NCI-H748 treated with DMSO at 0.1 percent for 48 hours (cell line): ENCODE results near the gene MCAM.

Source experiments
- DNase-seq: peaks from one replicate; lab custom pipeline; 2025; lab: John Stamatoyannopoulos, UW

The MCAM gene, protein sequence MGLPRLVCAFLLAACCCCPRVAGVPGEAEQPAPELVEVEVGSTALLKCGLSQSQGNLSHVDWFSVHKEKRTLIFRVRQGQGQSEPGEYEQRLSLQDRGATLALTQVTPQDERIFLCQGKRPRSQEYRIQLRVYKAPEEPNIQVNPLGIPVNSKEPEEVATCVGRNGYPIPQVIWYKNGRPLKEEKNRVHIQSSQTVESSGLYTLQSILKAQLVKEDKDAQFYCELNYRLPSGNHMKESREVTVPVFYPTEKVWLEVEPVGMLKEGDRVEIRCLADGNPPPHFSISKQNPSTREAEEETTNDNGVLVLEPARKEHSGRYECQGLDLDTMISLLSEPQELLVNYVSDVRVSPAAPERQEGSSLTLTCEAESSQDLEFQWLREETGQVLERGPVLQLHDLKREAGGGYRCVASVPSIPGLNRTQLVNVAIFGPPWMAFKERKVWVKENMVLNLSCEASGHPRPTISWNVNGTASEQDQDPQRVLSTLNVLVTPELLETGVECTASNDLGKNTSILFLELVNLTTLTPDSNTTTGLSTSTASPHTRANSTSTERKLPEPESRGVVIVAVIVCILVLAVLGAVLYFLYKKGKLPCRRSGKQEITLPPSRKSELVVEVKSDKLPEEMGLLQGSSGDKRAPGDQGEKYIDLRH

GRCh38 chr11:119316729-119317591 is at the start of gene MCAM:
Gene MCAM, minus strand, starts transcription at chr11:119317130. Its CDS starts 29 bp downstream, at chr11:119317101.
- no peak for DNase-seq

- no peak for DNase-seq
Observed at GRCh38 chr11:119365071-119365591, 48.2 kb upstream of the MCAM start.

DNA sequence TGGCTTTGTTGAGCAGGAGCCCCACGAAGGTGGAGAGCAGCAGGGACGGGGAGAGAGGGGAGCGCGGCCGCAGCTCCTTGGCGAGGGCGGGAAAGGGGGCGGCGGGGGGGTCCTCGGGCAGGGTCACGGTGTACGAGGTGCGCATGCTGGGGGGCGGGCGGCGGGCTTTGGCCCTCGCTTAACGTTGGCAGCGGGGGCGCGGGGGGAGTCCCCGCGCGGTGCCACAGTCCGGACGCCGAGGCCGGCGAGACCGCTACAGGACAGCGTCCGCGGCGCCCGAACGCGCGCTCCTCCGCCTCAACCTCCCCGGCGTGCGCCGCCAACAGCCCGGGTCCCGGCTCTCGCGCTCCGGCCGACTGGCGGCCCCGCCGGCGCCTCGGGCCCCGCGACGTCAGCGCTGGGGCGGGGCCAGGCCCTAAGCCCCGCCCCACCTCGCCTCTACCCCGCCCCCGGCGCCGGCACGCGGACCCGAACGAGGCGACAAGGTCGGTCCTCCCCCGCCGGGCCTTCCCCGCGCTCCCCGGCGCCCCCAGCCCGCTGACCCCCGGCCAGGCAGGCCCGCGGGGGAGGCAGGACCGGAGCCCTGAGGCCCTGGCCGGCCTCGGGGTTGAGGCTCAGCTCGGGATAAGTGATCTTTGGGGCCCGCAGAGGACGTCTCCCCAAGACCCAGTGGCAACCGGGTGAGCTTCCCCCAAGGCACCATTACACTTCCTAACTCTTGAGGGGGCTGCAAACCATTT is 47.1 kb upstream of the MCAM start:
- DNase-seq = no peak

- DNase-seq = no peak
Observed at GRCh38 chr11:119363081-119363850, 46.3 kb upstream of the MCAM start.

DNA sequence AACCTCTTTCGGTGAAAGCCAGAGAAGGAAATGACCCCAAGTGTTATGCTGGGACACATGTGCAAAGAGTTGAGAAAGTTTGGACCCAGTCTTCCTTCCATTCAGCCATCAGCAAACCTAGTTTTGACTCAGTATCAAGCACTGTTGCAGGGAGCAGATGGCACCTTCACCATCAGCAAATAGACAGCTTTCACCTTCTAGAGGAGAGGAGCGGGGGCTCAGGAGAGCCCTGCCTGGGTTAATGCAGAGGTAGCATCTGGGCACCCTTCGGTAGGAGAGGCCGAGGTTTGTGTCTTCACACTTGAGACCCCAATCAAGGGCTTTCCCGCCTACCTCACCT is 45.8 kb upstream of the MCAM start:
- DNase-seq = no peak

DNA sequence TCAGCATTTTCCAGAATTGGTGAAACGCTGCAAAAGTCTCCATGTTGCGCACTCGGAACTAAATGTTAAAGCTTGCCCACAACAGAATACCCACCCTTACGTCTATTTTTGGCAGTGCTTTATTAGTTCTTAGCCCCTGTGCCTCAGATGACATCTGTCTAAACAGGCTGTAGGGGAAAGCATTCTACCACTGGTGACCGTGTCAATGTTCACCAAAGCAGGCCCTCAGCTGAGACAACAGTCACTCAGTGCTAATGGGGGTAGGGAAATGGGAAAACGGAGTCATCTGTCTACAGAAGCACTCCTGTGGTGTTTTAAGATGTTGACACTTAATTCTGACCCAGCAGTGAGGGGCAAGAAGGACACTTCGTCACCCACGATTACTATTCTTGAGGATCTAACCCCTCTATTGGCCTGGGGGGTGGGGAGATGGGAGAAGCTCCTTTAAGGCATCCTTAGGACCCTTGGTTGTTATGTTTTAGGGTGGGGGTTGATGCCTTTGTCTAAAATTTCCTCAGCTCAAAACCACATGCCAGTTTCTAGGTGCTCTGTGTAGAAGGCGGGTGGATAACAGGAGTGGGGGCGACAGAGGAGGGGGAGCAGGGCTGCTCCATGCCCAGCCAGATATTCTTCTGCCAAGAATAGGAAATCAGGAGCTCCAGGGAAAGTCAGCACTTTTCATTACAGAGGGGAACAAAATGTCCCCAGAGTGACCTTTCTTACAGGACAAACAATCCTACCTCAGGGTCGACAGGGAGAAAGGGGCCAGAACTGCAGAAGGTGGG is 45.2 kb upstream of the MCAM start:
- no peak for DNase-seq

DNA sequence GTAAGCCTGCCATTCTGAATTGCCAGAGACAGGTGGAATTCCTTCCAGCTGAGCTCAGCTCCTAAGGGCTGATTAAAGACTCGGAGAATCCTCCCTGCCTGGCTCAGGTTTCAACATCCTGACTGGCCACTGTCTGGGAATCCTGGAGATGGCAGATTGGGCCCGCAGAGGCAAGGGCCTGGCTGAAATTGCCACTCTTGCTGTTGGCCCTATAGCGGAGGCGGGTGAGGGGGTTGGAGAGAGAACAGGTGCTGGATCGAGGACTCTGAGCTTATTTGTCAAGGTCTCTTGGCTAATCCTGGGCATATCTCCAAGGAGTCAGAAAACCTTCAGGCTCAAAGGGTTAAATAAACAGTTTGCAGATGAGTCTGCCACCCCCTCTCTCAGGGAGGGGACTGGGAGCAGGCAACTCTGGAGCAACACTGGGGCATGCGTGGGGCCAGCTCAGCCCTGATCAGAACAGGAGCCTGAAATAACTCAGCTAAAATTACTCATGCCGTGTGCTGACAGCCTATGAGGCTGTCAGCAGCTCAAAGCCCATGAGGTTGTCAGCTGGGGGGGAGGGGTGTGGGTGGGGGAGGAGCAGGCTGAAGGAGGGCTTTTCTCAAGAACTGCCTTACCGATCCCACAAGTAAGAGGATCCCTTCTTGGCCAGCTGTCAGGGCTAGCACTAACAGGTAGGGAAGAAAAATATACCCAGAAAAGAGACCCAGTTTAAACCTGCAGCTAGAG is 44.3 kb upstream of the MCAM start:
- no peak for DNase-seq

- DNase-seq = no peak
Observed at GRCh38 chr11:119359365-119360214, 42.7 kb upstream of the MCAM start.

GRCh38 chr11:119357074-119357473 is 40.1 kb upstream of the MCAM start:
- DNase-seq = no peak

GRCh38 chr11:119356349-119357031 is 39.6 kb upstream of the MCAM start:
- DNase-seq = peak; percentile 63

DNA sequence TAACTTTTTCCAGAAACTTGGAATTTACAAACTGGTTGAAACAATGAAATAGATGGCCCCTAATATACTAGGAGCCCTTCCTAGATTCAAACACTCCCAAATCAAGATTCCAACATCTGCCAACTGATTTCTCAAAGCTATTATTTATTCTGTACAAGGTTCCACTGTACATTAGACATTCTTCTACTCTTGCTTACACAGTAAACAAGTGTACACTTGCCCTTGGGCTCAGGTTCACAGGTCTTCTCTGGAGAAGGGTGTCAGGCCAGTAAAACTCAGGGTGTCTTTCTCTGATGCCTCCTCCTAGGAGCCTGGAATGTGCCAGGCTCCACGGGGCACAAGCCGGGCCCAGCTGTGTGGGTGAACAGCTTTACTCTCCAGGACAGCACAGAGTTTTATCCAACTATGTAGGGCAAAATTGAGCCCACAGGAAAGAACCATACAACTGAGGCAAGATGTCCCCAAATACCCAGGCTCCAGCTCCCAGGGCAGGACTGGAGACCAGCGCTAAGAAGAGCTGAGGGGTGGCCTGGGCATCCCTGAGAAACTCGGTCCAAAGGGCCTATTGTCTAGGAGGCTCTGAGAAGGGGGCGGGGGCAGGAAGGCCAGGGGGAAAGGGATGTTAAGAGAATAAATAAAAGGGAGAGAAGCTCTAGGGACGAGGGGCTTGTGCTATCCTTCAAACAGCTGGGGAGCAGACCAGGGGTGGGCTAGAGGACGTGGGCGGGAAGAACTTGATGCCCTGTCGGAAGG is 38.3 kb upstream of the MCAM start:
- no peak for DNase-seq

GRCh38 chr11:119352857-119353260 is 35.9 kb upstream of the MCAM start:
- DNase-seq = peak; percentile 74

GRCh38 chr11:119351232-119351631 is 34.3 kb upstream of the MCAM start:
- no peak for DNase-seq

GRCh38 chr11:119350302-119350701 is 33.4 kb upstream of the MCAM start:
- no peak for DNase-seq

- DNase-seq = no peak
Observed at GRCh38 chr11:119347940-119348605, 31.1 kb upstream of the MCAM start.

DNA sequence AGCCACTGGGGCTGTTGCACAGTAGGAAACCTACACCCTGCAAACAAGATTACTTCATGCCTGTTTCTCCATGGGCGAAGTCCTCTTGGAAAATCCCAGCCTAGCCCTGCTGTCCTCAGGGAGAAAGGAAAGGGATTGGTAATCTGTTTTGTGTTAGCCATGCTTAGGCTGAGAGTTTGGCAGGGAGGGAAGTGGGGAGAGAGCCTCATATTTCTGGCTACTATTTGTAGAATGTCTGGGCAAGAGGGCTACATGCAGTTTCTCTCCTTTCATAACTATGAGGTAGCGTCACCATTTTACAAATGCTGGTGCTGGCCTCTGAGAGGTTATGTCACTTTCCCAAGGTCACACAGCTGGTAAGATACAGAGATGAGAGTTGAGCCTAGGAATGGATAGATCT is 30.3 kb upstream of the MCAM start:
- DNase-seq = no peak

- DNase-seq = no peak
Observed at GRCh38 chr11:119346605-119347004, 29.7 kb upstream of the MCAM start, which contains the start of gene MFRP. Gene MFRP, minus strand, starts transcription at chr11:119346705. Its CDS starts 192 bp downstream, at chr11:119346513.
